GM12878 (cell line): ENCODE measurements around the gene NEGR1. TPM values are rescaled to one million over a fixed set of nuclear protein-coding genes. Genes with fewer than 3 reads are reported as not detected.

Experiments used
- BCLAF1 ChIP-seq: fragments of 450-650 bp; IDR thresholded peaks from 2 replicates; pipeline ENCODE4 v1.6.1; 2017; ENCODE audit warnings: antibody characterized with exemption, mild to moderate bottlenecking, moderate library complexity
- CUX1 ChIP-seq: IDR thresholded peaks from 2 replicates; pipeline ENCODE4 v1.6.1; 2012; ENCODE audit warnings: improper control_type of control experiment, low read depth, low read length; ENCODE audit not compliant: insufficient replicate concordance
- MAX ChIP-seq: IDR thresholded peaks from 2 replicates; pipeline ENCODE4 v1.6.1; 2012; ENCODE audit warnings: low read depth, low read length, improper control_type of control experiment
- MXI1 ChIP-seq: fragments of 150-350 bp; IDR thresholded peaks from 2 replicates; pipeline ENCODE4 v1.6.1; 2011; ENCODE audit warnings: low read depth, mild to moderate bottlenecking, inconsistent platforms, low read length, improper control_type of control experiment
- PBX3 ChIP-seq: IDR thresholded peaks from 2 replicates; pipeline ENCODE4 v1.6.1; 2011; ENCODE audit warnings: mild to moderate bottlenecking, low read depth, low read length, moderate library complexity; ENCODE audit not compliant: insufficient replicate concordance
- POLR2AphosphoS2 ChIP-seq: IDR thresholded peaks from 2 replicates; pipeline ENCODE4 v1.6.1; 2011; ENCODE audit warnings: low read depth, mild to moderate bottlenecking, low read length, improper control_type of control experiment, moderate library complexity
- RCOR1 ChIP-seq: conservative IDR thresholded peaks from 2 replicates; pipeline ENCODE4 v1.6.1; 2012; ENCODE audit warnings: low read depth, low read length, improper control_type of control experiment
- SMAD1 ChIP-seq: fragments of 450-650 bp; IDR thresholded peaks from 2 replicates; pipeline ENCODE4 v1.6.1; 2018; ENCODE audit warnings: mild to moderate bottlenecking, low read depth; ENCODE audit not compliant: partially characterized antibody
- ZBTB40 ChIP-seq: fragments of 450-650 bp; IDR thresholded peaks from 2 replicates; pipeline ENCODE4 v1.6.1; 2016; ENCODE audit warnings: mild to moderate bottlenecking, moderate library complexity, borderline replicate concordance
- ZNF592 ChIP-seq: fragments of 450-650 bp; IDR thresholded peaks from 2 replicates; pipeline ENCODE4 v1.6.1; 2017; ENCODE audit warnings: mild to moderate bottlenecking, moderate library complexity
- polyA plus RNA-seq, 11 experiments: library from polyadenylated mRNA; depleted of rRNA in 4 of 11; unstranded in 6 of 11; stranded (reverse) in 5 of 11; fragments of >200 nt; fragmentation: Nextera tagmentation in 4 of 11; fragmentation: Illumina TruSeq in 1 of 11; extraction: Ambion mirVana in 4 of 11; extraction: Trizol in 1 of 11; gene quantifications; 1 replicate in 1 of 11; 2 replicates in 10 of 11; pipeline versions ENCODE4 v1.2.1 to v1.2.3, GENCODE V29; 2011 to 2016; ENCODE audit warnings: inconsistent platforms in 2 of 11, missing spikeins in 2 of 11, low read depth in 1 of 11
- total RNA-seq, 4 experiments: library from RNA; depleted of rRNA in 3 of 4; stranded (reverse); fragments of >200 nt in 3 of 4; fragmentation: Illumina TruSeq in 1 of 4; extraction: Trizol in 1 of 4; gene quantifications; 2 replicates each; pipeline versions ENCODE4 v1.2.1 to v1.2.3, GENCODE V29; 2013 to 2021

The NEGR1 gene
- total and polyA plus RNA-seq, 10 of the 15 experiments (the other 5 are each of a cell fraction or from before 2014, with no cell fraction given) = under 0.01 to 0.03 (median 0.01) TPM; not detected in 7

- TF ChIP-seq CUX1 = no peak
- TF ChIP-seq SMAD1 = no peak
- TF ChIP-seq ZBTB40 = no peak
- no peak for TF ChIP-seq MAX
- TF ChIP-seq PBX3 = no peak
- no peak for TF ChIP-seq POLR2AphosphoS2
- TF ChIP-seq RCOR1 = no peak
- TF ChIP-seq BCLAF1 = no peak
- TF ChIP-seq MXI1 = no peak
- no peak for TF ChIP-seq ZNF592
These were observed 314.7 kb downstream of the NEGR1 start (continued) for GRCh38 chr1:71967670-71968069.
